Testis (tissue), 3 donors: ENCODE measurements around the gene RASGRF1. TPM values are rescaled to one million over a fixed set of nuclear protein-coding genes. Genes with fewer than 3 reads are reported as not detected.

Source experiments
- DNase-seq: peaks from one replicate; pipeline ENCODE4 v3.0.0-alpha.2; 2019
- H3K27ac ChIP-seq, 2 donors: fragments of 200-600 bp; sonication (generic); one replicate each; pipeline ENCODE4 v1.5.1; 2019
- H3K27me3 ChIP-seq: fragments of 200-600 bp; sonication (generic); one replicate; pipeline ENCODE4 v1.5.1; 2019
- H3K36me3 ChIP-seq: fragments of 200-600 bp; sonication (generic); one replicate; pipeline ENCODE4 v1.5.1; 2017; ENCODE audit warnings: low read depth; ENCODE audit errors: missing control alignments
- H3K4me1 ChIP-seq: fragments of 200-600 bp; sonication (generic); one replicate; pipeline ENCODE4 v1.5.1; 2019
- H3K4me3 ChIP-seq, 2 donors: fragments of 200-600 bp; sonication (generic); one replicate each; pipeline ENCODE4 v1.5.1; 2017 to 2019
- H3K9me3 ChIP-seq: fragments of 200-600 bp; sonication (generic); one replicate; pipeline ENCODE4 v1.5.1; 2017
- POLR2A ChIP-seq: fragments of 450-650 bp; IDR thresholded peaks from one replicate; pipeline ENCODE4 v1.6.1; 2017; ENCODE audit warnings: antibody characterized with exemption, mild to moderate bottlenecking, moderate library complexity
- WGBS, 2 donors: methylation state at CpG; one replicate each; pipeline ENCODE4 v1.1.5; 2018; 5-methylcytosine and 5-hydroxymethylcytosine counted together
- intact Hi-C: fragments of 100-400 bp; cut with DNase I; formaldehyde crosslinking; loops from one replicate; pipeline ENCODE4 v1.15.1; 2023; ENCODE audit warnings: low total_unique reads
- polyA plus RNA-seq: library from polyadenylated mRNA; stranded (reverse); fragments of 350-450 nt; fragmentation: Illumina TruSeq; extraction: RNeasy Lipid Tissue Mini Kit (QIAGEN cat#74804); gene quantifications from one replicate; pipeline ENCODE4 v1.2.3, GENCODE V29; 2014; ENCODE audit warnings: low read depth, low replicate concordance; ENCODE audit not compliant: insufficient read depth
- total RNA-seq, 2 donors: library from RNA; depleted of rRNA; stranded (reverse); fragments of >200 nt; gene quantifications; one replicate each; pipeline ENCODE4 v1.2.3, GENCODE V29; 2016
- TF ChIP-seq, protein P1 (sequence below), 3 experiments: fragments of 450-650 bp in 2 of 3; fragments of 200-600 bp in 1 of 3; sonication (generic) in 1 of 3; IDR thresholded peaks; one replicate each; pipeline ENCODE4 v1.5.1; 2016 to 2019; ENCODE audit warnings: antibody characterized with exemption in 3 of 3, mild to moderate bottlenecking in 2 of 3, moderate library complexity in 1 of 3

Gene RASGRF1
- total and polyA plus RNA-seq, 3 donors from 2014 or later, result 2.6 to 3.3 (median 3.1) TPM

DNA sequence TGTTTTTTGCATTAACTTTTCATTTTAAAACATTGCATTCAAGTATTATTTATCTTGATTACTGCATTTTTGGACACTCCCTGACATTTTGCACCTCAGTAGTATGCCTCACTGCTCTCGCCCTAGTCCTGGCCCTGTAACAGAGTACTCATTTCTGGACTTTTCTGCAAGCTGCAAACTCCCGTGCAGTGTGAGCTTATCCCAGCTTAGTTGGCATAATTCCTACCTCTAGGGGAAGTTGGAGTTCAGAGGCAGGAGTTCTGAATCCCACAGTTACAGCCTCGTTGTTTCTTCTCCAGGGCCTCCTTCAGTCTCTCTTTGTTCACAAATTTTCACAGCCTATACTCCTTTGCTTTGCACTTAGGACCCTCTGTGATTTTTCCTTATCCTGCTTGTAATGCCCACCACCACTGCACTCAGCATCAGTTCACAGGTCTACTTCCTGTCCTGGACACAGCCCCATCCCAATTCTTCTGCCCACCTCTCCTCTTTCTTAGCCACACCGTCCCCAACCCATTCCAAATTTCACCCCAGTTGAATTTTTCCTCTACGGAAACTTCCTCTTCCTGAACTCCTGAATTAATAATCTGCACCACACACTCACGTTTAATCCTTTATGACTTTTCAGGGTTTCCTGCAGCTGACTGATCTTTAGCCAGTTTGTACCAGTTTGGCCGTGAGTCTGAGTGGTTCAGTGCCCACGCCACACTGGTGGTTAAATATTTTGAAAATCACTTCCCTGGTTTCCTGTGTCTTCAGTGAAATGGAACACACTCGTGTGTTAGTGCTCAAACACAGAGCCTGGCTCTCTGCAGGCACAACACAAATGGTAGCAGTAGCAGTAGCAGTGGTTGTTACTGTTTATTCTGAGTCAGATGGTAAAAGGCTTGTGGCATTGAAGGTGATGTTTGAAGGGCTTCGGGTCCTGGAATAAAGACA lies 139.4 kb downstream of the RASGRF1 start:
- H3K27me3 ChIP-seq, result no peaks in the 10 kb centered on the region
- H3K9me3 ChIP-seq, result no peaks in the 10 kb centered on the region
- intact Hi-C loops, result no loop called here
- DNase-seq, result no peak
- H3K36me3 ChIP-seq, result no peaks in the 10 kb centered on the region
- H3K4me1 ChIP-seq, result peaks cover 4% of the 10 kb centered on the region
- TF ChIP-seq, protein P1, sequence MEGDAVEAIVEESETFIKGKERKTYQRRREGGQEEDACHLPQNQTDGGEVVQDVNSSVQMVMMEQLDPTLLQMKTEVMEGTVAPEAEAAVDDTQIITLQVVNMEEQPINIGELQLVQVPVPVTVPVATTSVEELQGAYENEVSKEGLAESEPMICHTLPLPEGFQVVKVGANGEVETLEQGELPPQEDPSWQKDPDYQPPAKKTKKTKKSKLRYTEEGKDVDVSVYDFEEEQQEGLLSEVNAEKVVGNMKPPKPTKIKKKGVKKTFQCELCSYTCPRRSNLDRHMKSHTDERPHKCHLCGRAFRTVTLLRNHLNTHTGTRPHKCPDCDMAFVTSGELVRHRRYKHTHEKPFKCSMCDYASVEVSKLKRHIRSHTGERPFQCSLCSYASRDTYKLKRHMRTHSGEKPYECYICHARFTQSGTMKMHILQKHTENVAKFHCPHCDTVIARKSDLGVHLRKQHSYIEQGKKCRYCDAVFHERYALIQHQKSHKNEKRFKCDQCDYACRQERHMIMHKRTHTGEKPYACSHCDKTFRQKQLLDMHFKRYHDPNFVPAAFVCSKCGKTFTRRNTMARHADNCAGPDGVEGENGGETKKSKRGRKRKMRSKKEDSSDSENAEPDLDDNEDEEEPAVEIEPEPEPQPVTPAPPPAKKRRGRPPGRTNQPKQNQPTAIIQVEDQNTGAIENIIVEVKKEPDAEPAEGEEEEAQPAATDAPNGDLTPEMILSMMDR (IDR thresholded peaks at IDR 0.05), result peak in 1 of 3 experiments; percentile 48
- no peak for TF ChIP-seq POLR2A
- peak overlapping the region in 1 of 2 donors; percentile 23 for H3K27ac ChIP-seq
- no peak overlapping the region for H3K4me3 ChIP-seq
- 60 to 70% methylated on average over 10 of the region's 10 CpGs for WGBS, 2 donors

DNA sequence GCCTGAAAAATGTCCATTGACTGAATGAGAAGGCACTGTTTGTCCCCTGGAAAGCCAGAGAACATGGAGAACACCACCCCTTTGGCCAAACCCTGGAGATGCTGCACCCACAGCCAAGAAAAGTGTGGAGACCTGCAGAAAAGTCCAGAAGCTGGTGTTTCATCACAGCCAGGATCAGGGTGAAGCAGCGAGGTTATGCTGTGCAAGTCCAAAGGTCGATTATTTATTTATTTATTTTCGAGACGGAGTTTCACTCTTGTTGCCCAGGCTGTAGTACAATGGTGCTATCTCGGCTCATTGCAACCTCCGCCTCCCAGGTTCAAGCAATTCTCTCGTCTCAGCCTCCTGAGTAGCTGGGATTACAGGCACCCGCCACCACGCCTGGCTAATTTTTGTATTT lies 140.2 kb downstream of the RASGRF1 start:
- TF ChIP-seq, protein P1 (IDR thresholded peaks at IDR 0.05), result no peak
- no peak for TF ChIP-seq POLR2A
- Histone ChIP-seq H3K27ac (no peak overlapping the region), H3K4me3 (no peak overlapping the region), H3K36me3 (no peaks in the 10 kb centered on the region), H3K9me3 (no peaks in the 10 kb centered on the region), H3K27me3 (no peaks in the 10 kb centered on the region), H3K4me1 (peaks cover 4% of the 10 kb centered on the region)
- intact Hi-C loops, result no loop called here
- DNase-seq, result no peak
- WGBS, 2 donors, result 86% methylated on average over 9 of the region's 9 CpGs

DNA sequence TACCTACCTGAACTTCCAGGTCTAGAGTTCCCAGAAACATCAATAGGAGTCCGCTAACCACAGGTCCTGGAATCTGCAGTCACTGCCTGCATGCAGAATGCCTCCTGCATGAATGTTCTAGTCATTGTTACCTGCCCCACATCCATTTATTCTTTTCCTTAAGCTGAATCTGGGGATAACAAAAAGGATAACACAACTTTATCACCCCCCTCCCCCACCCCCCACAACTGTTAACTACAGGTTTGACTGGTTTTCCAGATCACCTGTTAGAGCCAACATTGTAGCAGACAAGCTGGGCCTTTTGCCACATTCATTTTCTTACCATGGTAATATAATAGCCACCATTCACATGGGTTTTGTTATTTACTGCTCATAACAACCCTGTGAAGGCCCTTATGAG lies 141.1 kb downstream of the RASGRF1 start:
- Histone ChIP-seq H3K4me3 (no peak overlapping the region), H3K36me3 (no peaks in the 10 kb centered on the region), H3K27ac (no peak overlapping the region), H3K27me3 (no peaks in the 10 kb centered on the region), H3K9me3 (no peaks in the 10 kb centered on the region), H3K4me1 (peaks cover 4% of the 10 kb centered on the region)
- no peak for DNase-seq
- intact Hi-C loops, result no loop called here
- 0 to 15% methylated on average over 1 of the region's 1 CpG for WGBS, 2 donors
- TF ChIP-seq, protein P1 (IDR thresholded peaks at IDR 0.05), result no peak
- TF ChIP-seq POLR2A, result no peak

DNA sequence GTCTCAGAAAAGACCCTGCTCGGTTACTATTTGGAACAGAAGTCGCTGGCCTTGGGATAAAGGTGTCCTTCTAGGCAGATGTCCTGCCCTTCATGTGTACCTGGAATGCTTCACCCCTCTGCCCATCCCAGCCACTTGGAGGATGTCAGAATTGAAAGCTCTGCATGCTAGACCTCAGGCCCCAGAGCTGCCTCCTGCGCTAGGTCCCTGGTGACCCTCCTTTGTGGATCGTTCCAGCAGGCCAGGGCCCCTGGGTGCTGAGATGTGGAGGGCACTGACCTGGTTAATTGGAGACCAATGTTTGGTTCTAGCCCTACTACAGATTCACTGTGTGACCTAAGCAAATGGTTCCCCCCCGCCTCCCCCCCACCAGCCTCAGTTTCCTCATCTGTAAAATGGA lies 143.1 kb downstream of the RASGRF1 start:
- no peak overlapping the region for H3K27ac ChIP-seq
- TF ChIP-seq, protein P1 (IDR thresholded peaks at IDR 0.05), result no peak
- no peak for TF ChIP-seq POLR2A
- intact Hi-C loops, result no loop called here
- 97 to 100% methylated on average over 2 to 5 of the region's 5 CpGs for WGBS, 2 donors
- no peaks in the 10 kb centered on the region for H3K9me3 ChIP-seq
- H3K36me3 ChIP-seq, result no peaks in the 10 kb centered on the region
- H3K27me3 ChIP-seq, result no peaks in the 10 kb centered on the region
- H3K4me3 ChIP-seq, result no peak overlapping the region
- no peak for DNase-seq
- H3K4me1 ChIP-seq, result peaks cover 4% of the 10 kb centered on the region
